ENCODE results near the gene LRFN2.

The LRFN2 gene

GRCh38 chr6:40524797-40525585, 62.2 kb downstream of the LRFN2 start:
- Histone ChIP-seq H3F3A (ENCODE audit: low read depth) (no peaks in the 10 kb centered on the region), H2AFZ (ENCODE audit: low read length) (no peak overlapping the region), H3K79me2 (ENCODE audit: insufficient read depth, low read length) (peaks cover 3% of the 10 kb centered on the region; the same call in 1 of the 2 replicates), H4K20me1 (ENCODE audit: insufficient read depth, low read length, poor library complexity, severe bottlenecking) (no peaks in the 10 kb centered on the region), H3K4me3 (ENCODE audit: low read length, poor library complexity, severe bottlenecking) (no peak overlapping the region), H3K27me3 (ENCODE audit: insufficient read depth, low read length, poor library complexity, severe bottlenecking) (no peaks in the 10 kb centered on the region), H3K4me2 (ENCODE audit: low read depth, low read length, poor library complexity, severe bottlenecking) (no peak overlapping the region), H3K36me3 (ENCODE audit: insufficient read depth, low read length) (no peaks in the 10 kb centered on the region), H3K9me2 (replicated peaks; ENCODE audit: low read depth, low read length) (no peaks in the 10 kb centered on the region), H3K9ac (ENCODE audit: low read depth, low read length, poor library complexity, severe bottlenecking) (no peak overlapping the region), H3K4me1 (ENCODE audit: insufficient read depth, low read length, poor library complexity, severe bottlenecking) (peaks cover 17% of the 10 kb centered on the region), H3K9me3 (ENCODE audit: insufficient read depth, low read depth, low read length) (no peaks in the 10 kb centered on the region)
- TF ChIP-seq, protein P1, sequence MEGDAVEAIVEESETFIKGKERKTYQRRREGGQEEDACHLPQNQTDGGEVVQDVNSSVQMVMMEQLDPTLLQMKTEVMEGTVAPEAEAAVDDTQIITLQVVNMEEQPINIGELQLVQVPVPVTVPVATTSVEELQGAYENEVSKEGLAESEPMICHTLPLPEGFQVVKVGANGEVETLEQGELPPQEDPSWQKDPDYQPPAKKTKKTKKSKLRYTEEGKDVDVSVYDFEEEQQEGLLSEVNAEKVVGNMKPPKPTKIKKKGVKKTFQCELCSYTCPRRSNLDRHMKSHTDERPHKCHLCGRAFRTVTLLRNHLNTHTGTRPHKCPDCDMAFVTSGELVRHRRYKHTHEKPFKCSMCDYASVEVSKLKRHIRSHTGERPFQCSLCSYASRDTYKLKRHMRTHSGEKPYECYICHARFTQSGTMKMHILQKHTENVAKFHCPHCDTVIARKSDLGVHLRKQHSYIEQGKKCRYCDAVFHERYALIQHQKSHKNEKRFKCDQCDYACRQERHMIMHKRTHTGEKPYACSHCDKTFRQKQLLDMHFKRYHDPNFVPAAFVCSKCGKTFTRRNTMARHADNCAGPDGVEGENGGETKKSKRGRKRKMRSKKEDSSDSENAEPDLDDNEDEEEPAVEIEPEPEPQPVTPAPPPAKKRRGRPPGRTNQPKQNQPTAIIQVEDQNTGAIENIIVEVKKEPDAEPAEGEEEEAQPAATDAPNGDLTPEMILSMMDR (conservative IDR thresholded peaks at IDR 0.05; ENCODE audit: low read length): no peak
- no peak for TF ChIP-seq EZH2phosphoT487 (IDR thresholded peaks at IDR 0.05; ENCODE audit: borderline replicate concordance)

- H3K9me2 ChIP-seq (replicated peaks; ENCODE audit: low read depth, low read length): no peaks in the 10 kb centered on the region
- no peak overlapping the region for H2AFZ ChIP-seq (ENCODE audit: low read length)
- TF ChIP-seq, protein P1 (conservative IDR thresholded peaks at IDR 0.05; ENCODE audit: low read length): no peak
- no peak for TF ChIP-seq EZH2phosphoT487 (IDR thresholded peaks at IDR 0.05; ENCODE audit: borderline replicate concordance)
- H3K4me2 ChIP-seq (ENCODE audit: low read depth, low read length, poor library complexity, severe bottlenecking): no peak overlapping the region
- H3K4me1 ChIP-seq (ENCODE audit: insufficient read depth, low read length, poor library complexity, severe bottlenecking): peaks cover 19% of the 10 kb centered on the region
- H3K79me2 ChIP-seq (ENCODE audit: insufficient read depth, low read length): peaks cover 3% of the 10 kb centered on the region; the same call in 1 of the 2 replicates
- no peaks in the 10 kb centered on the region for H3K36me3 ChIP-seq (ENCODE audit: insufficient read depth, low read length)
- no peaks in the 10 kb centered on the region for H4K20me1 ChIP-seq (ENCODE audit: insufficient read depth, low read length, poor library complexity, severe bottlenecking)
- H3K27me3 ChIP-seq (ENCODE audit: insufficient read depth, low read length, poor library complexity, severe bottlenecking): no peaks in the 10 kb centered on the region
- no peaks in the 10 kb centered on the region for H3K9me3 ChIP-seq (ENCODE audit: insufficient read depth, low read depth, low read length)
- peak overlapping the region; percentile 52 for H3K9ac ChIP-seq (ENCODE audit: low read depth, low read length, poor library complexity, severe bottlenecking)
- H3K4me3 ChIP-seq (ENCODE audit: low read length, poor library complexity, severe bottlenecking): no peak overlapping the region
- no peaks in the 10 kb centered on the region for H3F3A ChIP-seq (ENCODE audit: low read depth)
These were observed 63.5 kb downstream of the LRFN2 start for GRCh38 chr6:40523505-40524172.

GRCh38 chr6:40521496-40521895, 65.7 kb downstream of the LRFN2 start:
- Histone ChIP-seq H3K4me2 (ENCODE audit: low read depth, low read length, poor library complexity, severe bottlenecking) (no peak overlapping the region), H3K4me3 (ENCODE audit: low read length, poor library complexity, severe bottlenecking) (no peak overlapping the region), H3K9me2 (replicated peaks; ENCODE audit: low read depth, low read length) (no peaks in the 10 kb centered on the region), H3K4me1 (ENCODE audit: insufficient read depth, low read length, poor library complexity, severe bottlenecking) (peaks cover 19% of the 10 kb centered on the region), H3K9me3 (ENCODE audit: insufficient read depth, low read depth, low read length) (no peaks in the 10 kb centered on the region), H2AFZ (ENCODE audit: low read length) (no peak overlapping the region), H3K9ac (ENCODE audit: low read depth, low read length, poor library complexity, severe bottlenecking) (no peak overlapping the region), H4K20me1 (ENCODE audit: insufficient read depth, low read length, poor library complexity, severe bottlenecking) (no peaks in the 10 kb centered on the region), H3K79me2 (ENCODE audit: insufficient read depth, low read length) (no peaks in the 10 kb centered on the region), H3K27me3 (ENCODE audit: insufficient read depth, low read length, poor library complexity, severe bottlenecking) (no peaks in the 10 kb centered on the region), H3F3A (ENCODE audit: low read depth) (no peaks in the 10 kb centered on the region), H3K36me3 (ENCODE audit: insufficient read depth, low read length) (no peaks in the 10 kb centered on the region)
- no peak for TF ChIP-seq EZH2phosphoT487 (IDR thresholded peaks at IDR 0.05; ENCODE audit: borderline replicate concordance)
- TF ChIP-seq, protein P1 (conservative IDR thresholded peaks at IDR 0.05; ENCODE audit: low read length): no peak

Data from Loucy (cell line).